ENCODE results near the gene FADS3. TPM values are rescaled to one million over a fixed set of nuclear protein-coding genes. Genes with fewer than 3 reads are reported as not detected.

FADS3 gene
- total and polyA plus RNA-seq, 9 of the 15 experiments (the other 6 are each of a cell fraction or from before 2014, with no cell fraction given), result 0.97 to 148 (median 92.7) TPM

DNA sequence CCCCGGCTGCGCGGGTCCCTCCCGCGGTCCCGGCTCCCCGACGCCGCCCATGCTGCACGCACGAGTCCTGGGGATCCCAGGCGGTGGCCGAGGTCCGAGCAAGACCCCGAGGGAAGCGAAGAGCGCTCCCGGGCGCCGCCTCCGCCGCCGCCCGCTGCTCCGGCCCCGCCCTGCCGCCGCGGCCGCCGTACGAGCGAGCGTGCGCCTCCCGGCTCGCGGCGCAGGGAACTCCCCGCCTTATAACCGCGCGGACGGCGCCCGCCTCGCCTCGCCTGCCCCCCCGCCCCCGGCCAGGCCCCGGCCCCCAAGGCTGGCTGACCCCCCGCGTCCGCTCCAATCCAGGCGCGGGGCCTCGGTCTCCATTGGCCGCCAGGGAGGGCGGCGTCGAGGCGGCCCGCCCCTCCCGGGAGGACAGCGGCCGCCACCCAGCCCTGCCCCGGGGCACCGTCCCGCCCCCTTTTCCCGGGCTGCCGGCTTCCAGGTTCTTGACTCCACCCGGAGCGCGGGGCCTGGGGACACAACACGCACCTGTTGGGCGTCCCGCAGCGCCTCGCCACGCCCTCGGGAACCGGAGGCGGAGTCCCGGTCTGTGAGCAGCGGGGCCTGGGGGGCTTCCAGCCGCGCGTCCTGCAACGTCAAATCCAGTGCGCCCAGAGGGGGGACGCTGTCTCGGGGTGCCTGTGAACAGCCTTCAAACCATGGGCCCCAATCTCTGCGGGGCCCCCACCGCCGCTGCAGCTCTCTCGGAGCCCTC, at the start of gene FADS3 (continued):
- TF ChIP-seq, protein P1, sequence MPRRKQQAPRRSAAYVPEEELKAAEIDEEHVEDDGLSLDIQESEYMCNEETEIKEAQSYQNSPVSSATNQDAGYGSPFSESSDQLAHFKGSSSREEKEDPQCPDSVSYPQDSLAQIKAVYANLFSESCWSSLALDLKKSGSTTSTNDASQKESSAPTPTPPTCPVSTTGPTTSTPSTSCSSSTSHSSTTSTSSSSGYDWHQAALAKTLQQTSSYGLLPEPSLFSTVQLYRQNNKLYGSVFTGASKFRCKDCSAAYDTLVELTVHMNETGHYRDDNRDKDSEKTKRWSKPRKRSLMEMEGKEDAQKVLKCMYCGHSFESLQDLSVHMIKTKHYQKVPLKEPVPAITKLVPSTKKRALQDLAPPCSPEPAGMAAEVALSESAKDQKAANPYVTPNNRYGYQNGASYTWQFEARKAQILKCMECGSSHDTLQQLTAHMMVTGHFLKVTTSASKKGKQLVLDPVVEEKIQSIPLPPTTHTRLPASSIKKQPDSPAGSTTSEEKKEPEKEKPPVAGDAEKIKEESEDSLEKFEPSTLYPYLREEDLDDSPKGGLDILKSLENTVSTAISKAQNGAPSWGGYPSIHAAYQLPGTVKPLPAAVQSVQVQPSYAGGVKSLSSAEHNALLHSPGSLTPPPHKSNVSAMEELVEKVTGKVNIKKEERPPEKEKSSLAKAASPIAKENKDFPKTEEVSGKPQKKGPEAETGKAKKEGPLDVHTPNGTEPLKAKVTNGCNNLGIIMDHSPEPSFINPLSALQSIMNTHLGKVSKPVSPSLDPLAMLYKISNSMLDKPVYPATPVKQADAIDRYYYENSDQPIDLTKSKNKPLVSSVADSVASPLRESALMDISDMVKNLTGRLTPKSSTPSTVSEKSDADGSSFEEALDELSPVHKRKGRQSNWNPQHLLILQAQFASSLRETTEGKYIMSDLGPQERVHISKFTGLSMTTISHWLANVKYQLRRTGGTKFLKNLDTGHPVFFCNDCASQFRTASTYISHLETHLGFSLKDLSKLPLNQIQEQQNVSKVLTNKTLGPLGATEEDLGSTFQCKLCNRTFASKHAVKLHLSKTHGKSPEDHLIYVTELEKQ (CRISPR knock-in tag; IDR thresholded peaks at IDR 0.05), result no peak
- TF ChIP-seq SAP30 (IDR thresholded peaks at IDR 0.05; ENCODE audit: borderline replicate concordance, insufficient read depth, low read depth, low read length, poor library complexity, severe bottlenecking) (peak; percentile 19), ZNF263 (CRISPR knock-in tag; IDR thresholded peaks at IDR 0.05; ENCODE audit: borderline replicate concordance) (no peak), MAFG (tag; conservative IDR thresholded peaks at IDR 0.05) (no peak), PYGO2 (tag; IDR thresholded peaks at IDR 0.05) (no peak), TCFL5 (CRISPR knock-in tag; conservative IDR thresholded peaks at IDR 0.05) (no peak), PTRF (tag; IDR thresholded peaks at IDR 0.05) (no peak), ZZZ3 (IDR thresholded peaks at IDR 0.05) (no peak), HDAC6 (IDR thresholded peaks at IDR 0.05; ENCODE audit: low read depth, low read length) (no peak), TAF15 (IDR thresholded peaks at IDR 0.05; ENCODE audit: low read depth, low read length) (no peak), HDAC8 (tag; IDR thresholded peaks at IDR 0.05) (no peak), BCL6 (CRISPR knock-in tag; IDR thresholded peaks at IDR 0.05) (no peak), BMI1 (IDR thresholded peaks at IDR 0.05; ENCODE audit: low read length) (no peak), KDM1A (IDR thresholded peaks at IDR 0.05) (peak in 1 of 2 experiments; percentile 46; a peak in 2 of 4 replicates), MTA3 (IDR thresholded peaks at IDR 0.05; ENCODE audit: borderline replicate concordance) (0 out of 2 replicates have a peak, but pooled peaks have one; percentile 18), FUS (optimal IDR thresholded peaks at IDR 0.05; ENCODE audit: low read depth, low read length) (no peak)
- TF ChIP-seq, protein P2, sequence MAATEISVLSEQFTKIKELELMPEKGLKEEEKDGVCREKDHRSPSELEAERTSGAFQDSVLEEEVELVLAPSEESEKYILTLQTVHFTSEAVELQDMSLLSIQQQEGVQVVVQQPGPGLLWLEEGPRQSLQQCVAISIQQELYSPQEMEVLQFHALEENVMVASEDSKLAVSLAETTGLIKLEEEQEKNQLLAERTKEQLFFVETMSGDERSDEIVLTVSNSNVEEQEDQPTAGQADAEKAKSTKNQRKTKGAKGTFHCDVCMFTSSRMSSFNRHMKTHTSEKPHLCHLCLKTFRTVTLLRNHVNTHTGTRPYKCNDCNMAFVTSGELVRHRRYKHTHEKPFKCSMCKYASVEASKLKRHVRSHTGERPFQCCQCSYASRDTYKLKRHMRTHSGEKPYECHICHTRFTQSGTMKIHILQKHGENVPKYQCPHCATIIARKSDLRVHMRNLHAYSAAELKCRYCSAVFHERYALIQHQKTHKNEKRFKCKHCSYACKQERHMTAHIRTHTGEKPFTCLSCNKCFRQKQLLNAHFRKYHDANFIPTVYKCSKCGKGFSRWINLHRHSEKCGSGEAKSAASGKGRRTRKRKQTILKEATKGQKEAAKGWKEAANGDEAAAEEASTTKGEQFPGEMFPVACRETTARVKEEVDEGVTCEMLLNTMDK (IDR thresholded peaks at IDR 0.05; ENCODE audit: borderline replicate concordance, insufficient read depth, low read depth, low read length, poor library complexity, severe bottlenecking), result no peak
- TF ChIP-seq, protein P3, sequence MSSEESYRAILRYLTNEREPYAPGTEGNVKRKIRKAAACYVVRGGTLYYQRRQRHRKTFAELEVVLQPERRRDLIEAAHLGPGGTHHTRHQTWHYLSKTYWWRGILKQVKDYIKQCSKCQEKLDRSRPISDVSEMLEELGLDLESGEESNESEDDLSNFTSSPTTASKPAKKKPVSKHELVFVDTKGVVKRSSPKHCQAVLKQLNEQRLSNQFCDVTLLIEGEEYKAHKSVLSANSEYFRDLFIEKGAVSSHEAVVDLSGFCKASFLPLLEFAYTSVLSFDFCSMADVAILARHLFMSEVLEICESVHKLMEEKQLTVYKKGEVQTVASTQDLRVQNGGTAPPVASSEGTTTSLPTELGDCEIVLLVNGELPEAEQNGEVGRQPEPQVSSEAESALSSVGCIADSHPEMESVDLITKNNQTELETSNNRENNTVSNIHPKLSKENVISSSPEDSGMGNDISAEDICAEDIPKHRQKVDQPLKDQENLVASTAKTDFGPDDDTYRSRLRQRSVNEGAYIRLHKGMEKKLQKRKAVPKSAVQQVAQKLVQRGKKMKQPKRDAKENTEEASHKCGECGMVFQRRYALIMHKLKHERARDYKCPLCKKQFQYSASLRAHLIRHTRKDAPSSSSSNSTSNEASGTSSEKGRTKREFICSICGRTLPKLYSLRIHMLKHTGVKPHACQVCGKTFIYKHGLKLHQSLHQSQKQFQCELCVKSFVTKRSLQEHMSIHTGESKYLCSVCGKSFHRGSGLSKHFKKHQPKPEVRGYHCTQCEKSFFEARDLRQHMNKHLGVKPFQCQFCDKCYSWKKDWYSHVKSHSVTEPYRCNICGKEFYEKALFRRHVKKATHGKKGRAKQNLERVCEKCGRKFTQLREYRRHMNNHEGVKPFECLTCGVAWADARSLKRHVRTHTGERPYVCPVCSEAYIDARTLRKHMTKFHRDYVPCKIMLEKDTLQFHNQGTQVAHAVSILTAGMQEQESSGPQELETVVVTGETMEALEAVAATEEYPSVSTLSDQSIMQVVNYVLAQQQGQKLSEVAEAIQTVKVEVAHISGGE (CRISPR knock-in tag; IDR thresholded peaks at IDR 0.05), result peak in 1 of 3 experiments; percentile 53; a peak in 1 of 6 replicates

Measured in K562 (cell line).